ENCODE measurements around the gene ZNF345. TPM values are rescaled to one million over a fixed set of nuclear protein-coding genes. Genes with fewer than 3 reads are reported as not detected.

ZNF345 gene
- total and polyA plus RNA-seq, 9 of the 15 experiments (the other 6 are each of a cell fraction or from before 2014, with no cell fraction given), result 0.38 to 1.6 (median 0.65) TPM

DNA sequence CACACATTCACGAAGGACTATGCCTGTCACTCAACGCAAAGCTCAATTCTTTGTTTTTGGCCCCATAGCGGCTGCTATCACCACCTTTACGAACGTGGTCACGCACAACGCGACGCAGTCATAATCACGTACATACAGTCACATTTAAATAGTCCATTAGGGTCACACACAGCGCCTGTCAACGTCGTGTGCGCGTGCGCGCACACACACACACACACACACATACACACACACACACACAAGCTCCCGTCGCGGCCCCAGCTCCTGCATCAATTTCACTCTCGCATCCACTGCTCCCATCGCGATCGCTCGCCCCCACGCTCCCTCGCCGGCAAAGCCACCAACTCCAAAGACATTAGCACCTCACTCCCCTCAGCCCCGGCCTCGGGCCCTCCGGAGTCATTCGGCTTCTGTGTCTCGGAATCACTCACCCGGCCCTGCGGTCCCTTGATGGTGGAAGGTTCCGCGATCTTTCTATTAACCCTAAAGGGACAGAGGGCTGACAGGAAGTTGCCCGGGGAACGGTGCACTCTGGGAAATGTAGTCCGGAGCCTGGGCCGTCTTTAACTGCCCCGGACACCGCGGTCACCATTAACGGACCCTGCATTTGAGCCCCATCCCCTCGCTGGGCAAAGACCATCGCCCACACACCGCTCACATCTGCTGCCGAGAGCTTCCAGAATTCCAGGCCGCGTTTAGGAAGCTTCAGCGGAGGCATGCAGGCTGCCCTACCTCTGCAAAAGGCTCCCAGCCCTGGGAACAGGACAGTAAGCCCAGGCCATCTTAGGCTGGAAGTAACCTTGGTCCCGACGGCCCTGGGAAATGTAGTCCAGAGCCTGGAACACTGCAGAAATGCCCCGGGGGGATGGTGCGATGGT is 12.5 kb upstream of the ZNF345 start, which contains the start of gene ZNF790 (continued):
- TF ChIP-seq FOXJ3 (CRISPR knock-in tag; IDR thresholded peaks at IDR 0.05) (no peak), MCM2 (IDR thresholded peaks at IDR 0.05; ENCODE audit: low read depth) (no peak), NFIC (IDR thresholded peaks at IDR 0.05) (no peak), E2F1 (CRISPR knock-in tag; IDR thresholded peaks at IDR 0.05) (no peak), PML (IDR thresholded peaks at IDR 0.05; ENCODE audit: low read length) (no peak), HMBOX1 (IDR thresholded peaks at IDR 0.05) (no peak), ZNF184 (CRISPR knock-in tag; IDR thresholded peaks at IDR 0.05) (0 out of 2 replicates have a peak, but pooled peaks have one; percentile 41), ZNF41 (CRISPR knock-in tag; conservative IDR thresholded peaks at IDR 0.05) (no peak), SOX6 (IDR thresholded peaks at IDR 0.05) (no peak), CTCFL (IDR thresholded peaks at IDR 0.05; ENCODE audit: borderline replicate concordance, insufficient read depth, low read depth, low read length, poor library complexity, severe bottlenecking) (no peak), ZNF780A (CRISPR knock-in tag; IDR thresholded peaks at IDR 0.05) (no peak), ZC3H4 (CRISPR knock-in tag; IDR thresholded peaks at IDR 0.05; ENCODE audit: borderline replicate concordance) (no peak), ZNF3 (CRISPR knock-in tag; IDR thresholded peaks at IDR 0.05) (no peak), ZNF197 (CRISPR knock-in tag; IDR thresholded peaks at IDR 0.05; ENCODE audit: low read depth) (0 out of 2 replicates have a peak, but pooled peaks have one; percentile 13), NR2C2 (CRISPR knock-in tag; IDR thresholded peaks at IDR 0.05) (no peak), NR2C2 (tag; IDR thresholded peaks at IDR 0.05) (peak; percentile 78), NONO (IDR thresholded peaks at IDR 0.05; ENCODE audit: low read depth in 2 of 2, low read length in 1 of 2) (no peak), MYC (IDR thresholded peaks at IDR 0.05; ENCODE audit: low read depth, low read length) (no peak), MYC (CRISPR knock-in tag; IDR thresholded peaks at IDR 0.05; ENCODE audit: borderline replicate concordance, low read depth) (peak; percentile 20; the same call in 1 of the 2 replicates), RBFOX2 (IDR thresholded peaks at IDR 0.05; ENCODE audit: low read depth, low read length) (peak; percentile 69), TARDBP (IDR thresholded peaks at IDR 0.05) (no peak), STAT5A (IDR thresholded peaks at IDR 0.05; ENCODE audit: borderline replicate concordance, low read length) (no peak), E2F6 (IDR thresholded peaks at IDR 0.05; ENCODE audit: borderline replicate concordance in 1 of 2, extremely low read depth in 1 of 2, insufficient read depth in 1 of 2, insufficient read length in 1 of 2, low read depth in 1 of 2, low read length in 1 of 2, poor library complexity in 1 of 2, severe bottlenecking in 1 of 2) (no peak), L3MBTL2 (IDR thresholded peaks at IDR 0.05) (0 out of 2 replicates have a peak, but pooled peaks have one; percentile 14)

Data from K562 (cell line).